HCT116 (cell line): ENCODE measurements around the gene SHCBP1L.

ENCODE experiments used
- POLR2A ChIP-seq: IDR thresholded peaks from 2 replicates; pipeline ENCODE4 v1.7.0; 2011; ENCODE audit warnings: borderline replicate concordance; ENCODE audit not compliant: insufficient read depth, insufficient read length; ENCODE audit errors: extremely low read depth
- ZBTB33 ChIP-seq: IDR thresholded peaks from 2 replicates; pipeline ENCODE4 v1.6.1; 2011; ENCODE audit warnings: mild to moderate bottlenecking, low read length, moderate library complexity; ENCODE audit not compliant: insufficient replicate concordance; ENCODE audit errors: extremely low read depth
- TF ChIP-seq, protein P1 (sequence below), 3 experiments: fragments of 200-600 bp in 1 of 3; sonication (generic) in 1 of 3; IDR thresholded peaks in 2 of 3; conservative IDR thresholded peaks in 1 of 3; 2 replicates each; pipeline ENCODE4 v1.5.1; 2012 to 2017; ENCODE audit warnings: low read depth in 2 of 3, low read length in 2 of 3, antibody characterized with exemption in 1 of 3, borderline replicate concordance in 1 of 3, control low read depth in 1 of 3, mild to moderate bottlenecking in 1 of 3, mixed read lengths in 1 of 3, mixed run types in 1 of 3, moderate library complexity in 1 of 3; ENCODE audit not compliant: insufficient read depth in 1 of 3

GRCh38 chr1:182995894-182996293 is 42.9 kb upstream of the SHCBP1L start:
- TF ChIP-seq, protein P1, sequence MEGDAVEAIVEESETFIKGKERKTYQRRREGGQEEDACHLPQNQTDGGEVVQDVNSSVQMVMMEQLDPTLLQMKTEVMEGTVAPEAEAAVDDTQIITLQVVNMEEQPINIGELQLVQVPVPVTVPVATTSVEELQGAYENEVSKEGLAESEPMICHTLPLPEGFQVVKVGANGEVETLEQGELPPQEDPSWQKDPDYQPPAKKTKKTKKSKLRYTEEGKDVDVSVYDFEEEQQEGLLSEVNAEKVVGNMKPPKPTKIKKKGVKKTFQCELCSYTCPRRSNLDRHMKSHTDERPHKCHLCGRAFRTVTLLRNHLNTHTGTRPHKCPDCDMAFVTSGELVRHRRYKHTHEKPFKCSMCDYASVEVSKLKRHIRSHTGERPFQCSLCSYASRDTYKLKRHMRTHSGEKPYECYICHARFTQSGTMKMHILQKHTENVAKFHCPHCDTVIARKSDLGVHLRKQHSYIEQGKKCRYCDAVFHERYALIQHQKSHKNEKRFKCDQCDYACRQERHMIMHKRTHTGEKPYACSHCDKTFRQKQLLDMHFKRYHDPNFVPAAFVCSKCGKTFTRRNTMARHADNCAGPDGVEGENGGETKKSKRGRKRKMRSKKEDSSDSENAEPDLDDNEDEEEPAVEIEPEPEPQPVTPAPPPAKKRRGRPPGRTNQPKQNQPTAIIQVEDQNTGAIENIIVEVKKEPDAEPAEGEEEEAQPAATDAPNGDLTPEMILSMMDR (IDR thresholded peaks at IDR 0.05 in 2 of 3, conservative IDR thresholded peaks at IDR 0.05 in 1 of 3; ENCODE audit: borderline replicate concordance in 1 of 3, insufficient read depth in 1 of 3, low read depth in 2 of 3, low read length in 2 of 3), result no peak
- TF ChIP-seq ZBTB33 (no peak), POLR2A (no peak)
